Measurements from ENCODE around the gene PEX26.

PEX26 gene

DNA sequence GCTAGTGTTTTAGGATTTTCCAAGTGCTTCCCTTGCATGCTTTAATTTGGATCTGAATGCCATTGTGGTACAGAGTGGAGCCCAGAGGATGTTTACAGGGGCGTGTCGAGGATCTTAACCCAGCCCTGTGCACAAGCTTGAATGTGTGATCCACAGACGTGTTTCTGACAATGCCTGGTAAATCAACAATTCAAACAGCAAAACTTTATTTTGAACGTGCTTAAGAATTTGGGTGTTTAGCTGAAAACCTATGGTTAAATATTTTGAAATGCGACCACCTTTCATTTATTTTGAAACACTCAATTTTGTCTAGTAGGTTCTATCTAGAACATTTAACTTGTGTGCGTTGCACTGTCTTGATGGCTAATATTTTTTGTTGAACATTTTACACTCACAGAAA is 34.6 kb downstream of the PEX26 start:
- Histone ChIP-seq H3K27me3 (ENCODE audit: insufficient read depth, low read length) (peaks cover 42% of the 10 kb centered on the region), H3K9me3 (ENCODE audit: insufficient read depth, low read depth, low read length) (no peaks in the 10 kb centered on the region; the same call in 1 of the 2 replicates), H3K4me3 (ENCODE audit: low read length) (no peak overlapping the region), H3K36me3 (ENCODE audit: insufficient read depth, low read length) (no peaks in the 10 kb centered on the region), H3K27ac (ENCODE audit: low read depth, low read length) (no peak overlapping the region), H3K4me1 (ENCODE audit: insufficient read depth, low read length) (0 out of 2 replicates have a peak, but pooled peaks cover 6% of the 10 kb centered on the region), H3K9ac (ENCODE audit: low read depth, low read length) (no peak overlapping the region)
- WGBS: 83% methylated on average over 5 of the region's 6 CpGs

DNA sequence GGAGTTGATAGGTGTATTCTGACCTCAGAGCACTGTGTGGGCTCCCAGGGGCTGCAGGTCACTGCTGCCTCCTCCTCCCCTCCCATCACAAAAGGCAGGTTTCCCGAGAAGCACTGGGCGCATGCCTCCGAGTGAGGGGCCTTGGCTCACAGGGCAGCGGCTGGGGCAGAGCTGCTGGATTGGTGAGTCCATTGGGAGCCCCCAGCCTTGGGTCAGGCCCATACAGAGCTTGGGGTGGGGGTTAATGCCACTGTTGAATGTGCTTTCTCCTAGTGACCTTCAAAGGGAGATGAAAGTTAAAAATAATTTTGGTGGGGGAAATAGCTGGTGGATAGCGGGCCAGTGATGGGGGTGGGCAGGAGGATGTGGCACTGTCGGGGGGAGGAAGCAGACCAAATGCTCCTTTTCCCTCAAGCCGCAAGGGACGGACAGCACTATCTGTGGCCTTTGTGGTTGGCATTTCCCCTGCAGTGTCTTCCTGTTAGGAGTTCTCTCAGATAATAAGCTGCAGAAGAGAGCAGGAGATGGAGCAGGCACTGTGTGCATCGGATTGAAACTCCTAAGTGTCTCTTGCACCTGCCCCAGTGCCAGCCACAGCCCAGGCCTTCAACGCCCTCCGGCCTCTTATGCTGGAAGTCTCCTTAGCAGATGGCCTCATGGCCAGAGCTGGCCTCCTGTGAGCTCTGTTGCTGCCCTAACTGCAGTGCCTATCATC is 36.0 kb downstream of the PEX26 start:
- Histone ChIP-seq H3K9me3 (ENCODE audit: insufficient read depth, low read depth, low read length) (no peaks in the 10 kb centered on the region), H3K27ac (ENCODE audit: low read depth, low read length) (no peak overlapping the region), H3K36me3 (ENCODE audit: insufficient read depth, low read length) (no peaks in the 10 kb centered on the region), H3K4me1 (ENCODE audit: insufficient read depth, low read length) (0 out of 2 replicates have a peak, but pooled peaks cover 6% of the 10 kb centered on the region), H3K4me3 (ENCODE audit: low read length) (no peak overlapping the region), H3K27me3 (ENCODE audit: insufficient read depth, low read length) (peaks cover 36% of the 10 kb centered on the region), H3K9ac (ENCODE audit: low read depth, low read length) (no peak overlapping the region)
- 89% methylated on average over 11 of the region's 11 CpGs for WGBS

DNA sequence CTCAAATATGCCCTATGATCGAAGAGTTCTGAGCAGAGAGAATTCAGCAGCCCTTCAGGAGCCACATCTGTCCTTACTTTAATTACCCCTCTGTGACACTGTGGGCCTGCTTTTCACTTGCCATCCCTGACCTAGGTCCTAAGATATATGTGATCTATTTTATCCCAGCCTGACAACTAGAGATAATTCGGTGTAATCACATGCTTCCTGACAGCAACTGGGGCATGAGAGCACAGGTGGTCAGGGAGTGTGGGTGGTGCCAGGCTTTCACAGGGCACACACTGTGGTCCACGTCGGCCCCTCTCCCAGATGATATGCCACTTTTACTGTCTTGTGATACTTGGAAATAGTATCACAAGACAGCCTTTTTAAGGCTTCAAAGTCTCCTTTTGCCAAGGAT is 36.7 kb downstream of the PEX26 start:
- Histone ChIP-seq H3K27ac (ENCODE audit: low read depth, low read length) (no peak overlapping the region), H3K4me1 (ENCODE audit: insufficient read depth, low read length) (0 out of 2 replicates have a peak, but pooled peaks cover 6% of the 10 kb centered on the region), H3K27me3 (ENCODE audit: insufficient read depth, low read length) (peaks cover 31% of the 10 kb centered on the region), H3K9ac (ENCODE audit: low read depth, low read length) (no peak overlapping the region), H3K36me3 (ENCODE audit: insufficient read depth, low read length) (no peaks in the 10 kb centered on the region), H3K4me3 (ENCODE audit: low read length) (no peak overlapping the region), H3K9me3 (ENCODE audit: insufficient read depth, low read depth, low read length) (no peaks in the 10 kb centered on the region)
- 93% methylated on average over 4 of the region's 4 CpGs for WGBS

DNA sequence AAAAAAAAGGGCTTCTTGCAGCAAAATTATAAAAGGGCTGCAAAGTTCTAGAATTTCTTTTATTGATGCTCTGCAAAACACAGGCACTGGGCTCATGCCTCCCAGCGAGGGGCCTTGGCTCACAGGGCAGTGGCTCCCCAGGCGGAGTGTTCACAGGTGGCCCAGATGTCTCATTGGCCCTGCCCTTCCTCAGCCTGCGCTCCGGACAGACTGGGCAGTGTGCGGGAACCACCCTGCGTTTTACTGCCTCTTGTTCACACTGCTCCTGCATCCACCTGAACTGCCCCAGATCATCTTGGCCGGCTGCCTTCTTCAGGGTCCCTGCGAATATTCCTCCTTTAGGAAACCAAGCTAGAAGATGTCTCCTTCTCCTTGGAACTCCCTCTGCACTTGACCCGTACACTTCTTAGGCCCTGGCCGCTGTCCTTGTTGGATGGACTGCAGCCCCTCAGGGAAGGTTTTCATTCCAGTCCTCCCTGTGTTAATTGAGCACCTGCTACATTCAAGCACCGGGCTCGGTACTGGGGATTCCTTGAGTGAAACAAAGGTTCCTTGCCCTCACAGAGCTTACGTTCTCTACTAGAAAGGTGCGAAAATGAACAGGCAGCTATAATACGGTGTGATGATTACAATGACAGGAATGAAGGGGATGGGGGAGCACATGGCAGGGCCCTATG is 37.3 kb downstream of the PEX26 start:
- H3K27ac ChIP-seq (ENCODE audit: low read depth, low read length): no peak overlapping the region
- H3K9me3 ChIP-seq (ENCODE audit: insufficient read depth, low read depth, low read length): no peaks in the 10 kb centered on the region
- H3K4me1 ChIP-seq (ENCODE audit: insufficient read depth, low read length): 0 out of 2 replicates have a peak, but pooled peaks cover 6% of the 10 kb centered on the region
- no peak overlapping the region for H3K4me3 ChIP-seq (ENCODE audit: low read length)
- no peak overlapping the region for H3K9ac ChIP-seq (ENCODE audit: low read depth, low read length)
- WGBS: 94% methylated on average over 15 of the region's 15 CpGs
- no peaks in the 10 kb centered on the region for H3K36me3 ChIP-seq (ENCODE audit: insufficient read depth, low read length)
- H3K27me3 ChIP-seq (ENCODE audit: insufficient read depth, low read length): peaks cover 25% of the 10 kb centered on the region

DNA sequence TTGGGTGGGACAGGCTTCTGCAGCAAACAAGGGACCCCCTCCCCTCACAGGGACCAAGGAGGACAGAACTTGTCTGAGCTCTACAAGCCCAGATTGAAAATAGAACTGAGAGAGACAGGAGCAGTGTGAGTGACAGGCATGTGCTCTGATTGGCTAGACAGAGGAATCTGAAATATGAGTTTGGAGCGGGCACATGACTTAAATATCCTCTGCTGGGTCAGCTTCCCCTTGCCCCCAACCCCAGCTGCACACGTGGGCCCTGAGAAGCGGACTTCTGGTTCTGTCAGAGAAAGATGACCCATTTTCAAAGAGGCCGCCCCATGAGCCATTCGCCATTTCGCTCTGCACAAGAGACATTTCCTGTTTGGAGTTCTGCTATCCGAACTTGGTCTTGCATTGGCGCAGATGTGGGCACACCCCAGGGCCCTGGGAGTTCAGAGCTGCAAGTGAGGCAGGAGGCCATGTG is 38.1 kb downstream of the PEX26 start:
- 92% methylated on average over 8 of the region's 8 CpGs for WGBS
- Histone ChIP-seq H3K4me3 (ENCODE audit: low read length) (no peak overlapping the region), H3K9ac (ENCODE audit: low read depth, low read length) (no peak overlapping the region), H3K27me3 (ENCODE audit: insufficient read depth, low read length) (peaks cover 16% of the 10 kb centered on the region), H3K36me3 (ENCODE audit: insufficient read depth, low read length) (no peaks in the 10 kb centered on the region), H3K4me1 (ENCODE audit: insufficient read depth, low read length) (0 out of 2 replicates have a peak, but pooled peaks cover 6% of the 10 kb centered on the region), H3K9me3 (ENCODE audit: insufficient read depth, low read depth, low read length) (no peaks in the 10 kb centered on the region), H3K27ac (ENCODE audit: low read depth, low read length) (no peak overlapping the region)

DNA sequence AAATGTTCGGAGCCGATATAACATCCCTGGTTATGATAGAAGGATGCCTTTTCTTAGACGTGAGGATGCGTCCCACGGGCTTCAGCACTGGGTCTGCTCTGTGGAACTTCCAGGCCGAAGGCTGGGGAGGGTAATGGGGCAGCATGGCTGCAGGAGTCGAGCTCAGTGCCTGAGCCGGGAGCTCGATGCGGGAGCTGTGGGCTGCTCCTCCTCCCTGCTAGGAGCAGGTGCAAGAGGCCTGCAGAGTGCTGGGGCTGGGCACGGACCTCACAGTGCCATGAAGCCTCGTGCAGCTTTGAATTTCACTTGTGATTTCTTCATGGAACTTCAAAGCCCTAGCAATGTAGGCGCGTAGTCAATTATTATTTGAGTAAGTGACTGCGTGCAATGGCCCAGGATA is 38.8 kb downstream of the PEX26 start:
- H3K9me3 ChIP-seq (ENCODE audit: insufficient read depth, low read depth, low read length): no peaks in the 10 kb centered on the region
- H3K9ac ChIP-seq (ENCODE audit: low read depth, low read length): no peak overlapping the region
- H3K36me3 ChIP-seq (ENCODE audit: insufficient read depth, low read length): no peaks in the 10 kb centered on the region
- 92% methylated on average over 15 of the region's 15 CpGs for WGBS
- H3K27ac ChIP-seq (ENCODE audit: low read depth, low read length): no peak overlapping the region
- peaks cover 9% of the 10 kb centered on the region for H3K27me3 ChIP-seq (ENCODE audit: insufficient read depth, low read length)
- 0 out of 2 replicates have a peak, but pooled peaks cover 2% of the 10 kb centered on the region for H3K4me1 ChIP-seq (ENCODE audit: insufficient read depth, low read length)
- no peak overlapping the region for H3K4me3 ChIP-seq (ENCODE audit: low read length)

DNA sequence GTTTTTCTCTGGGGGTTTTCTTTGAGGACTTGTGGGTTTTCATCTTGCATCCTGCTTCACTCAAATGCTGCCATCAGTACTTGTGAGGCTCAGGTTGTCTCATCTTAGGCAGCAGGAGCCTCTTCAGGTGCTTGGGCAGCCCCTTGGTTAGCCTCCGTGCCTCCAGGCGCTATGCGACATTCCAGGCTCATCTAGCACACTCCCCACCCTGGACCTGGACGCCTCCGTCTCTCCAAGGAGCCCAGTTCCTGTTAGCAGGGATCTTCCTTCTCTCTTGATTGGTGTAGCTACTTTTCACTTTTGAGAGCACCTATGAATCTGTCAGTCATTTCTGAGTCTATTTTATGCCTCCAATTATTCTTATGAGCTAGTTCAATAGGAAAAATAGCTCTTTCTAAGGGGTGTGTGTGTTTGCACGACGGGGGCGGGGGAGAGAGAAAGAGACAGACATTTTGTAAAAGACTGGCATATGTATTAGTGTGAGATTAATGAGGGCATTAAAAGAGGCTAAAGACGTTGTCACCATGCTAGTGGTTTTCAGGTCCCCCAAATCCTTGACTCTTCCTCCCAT is 40.6 kb downstream of the PEX26 start:
- H3K36me3 ChIP-seq (ENCODE audit: insufficient read depth, low read length): no peaks in the 10 kb centered on the region
- no peak overlapping the region for H3K9ac ChIP-seq (ENCODE audit: low read depth, low read length)
- no peaks in the 10 kb centered on the region for H3K9me3 ChIP-seq (ENCODE audit: insufficient read depth, low read depth, low read length)
- no peak overlapping the region for H3K4me3 ChIP-seq (ENCODE audit: low read length)
- 0 out of 2 replicates have a peak, but pooled peaks cover 3% of the 10 kb centered on the region for H3K4me1 ChIP-seq (ENCODE audit: insufficient read depth, low read length)
- H3K27me3 ChIP-seq (ENCODE audit: insufficient read depth, low read length): no peaks in the 10 kb centered on the region
- no peak overlapping the region for H3K27ac ChIP-seq (ENCODE audit: low read depth, low read length)
- 90% methylated on average over 9 of the region's 9 CpGs for WGBS

DNA sequence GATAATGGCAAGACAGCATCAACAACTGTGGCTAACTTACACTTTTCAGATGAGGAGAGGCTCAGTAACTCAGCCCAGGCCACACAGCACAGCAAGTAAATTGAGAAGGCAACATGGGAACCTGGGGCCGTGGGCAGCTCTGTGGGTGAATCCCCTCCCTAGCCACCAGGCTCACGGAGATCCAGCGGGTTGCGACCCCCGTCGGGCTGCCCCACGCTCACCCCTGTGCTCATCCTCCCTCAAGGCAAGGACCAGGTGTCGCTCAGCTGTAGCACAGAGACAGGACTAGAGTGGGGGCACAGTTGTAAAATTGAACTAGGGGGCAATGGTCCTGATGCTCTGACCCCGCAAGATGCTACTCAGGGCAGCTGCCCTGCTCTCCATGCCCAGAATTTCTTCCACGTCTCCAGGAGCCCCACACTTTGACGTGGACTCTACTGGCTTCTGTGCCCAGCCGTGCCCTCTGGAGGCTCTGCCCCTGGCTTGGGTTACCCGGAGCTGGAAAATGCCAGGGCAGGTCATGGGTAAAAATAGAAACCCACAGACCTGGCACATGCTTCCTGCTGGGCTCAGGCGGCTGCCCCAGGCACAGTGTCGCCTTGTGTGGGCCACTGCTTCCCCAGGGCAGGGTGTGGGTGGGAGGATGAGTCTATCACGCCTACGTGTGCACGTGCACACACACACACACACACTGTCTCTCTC is 41.8 kb downstream of the PEX26 start:
- Histone ChIP-seq H3K4me1 (ENCODE audit: insufficient read depth, low read length) (0 out of 2 replicates have a peak, but pooled peaks cover 3% of the 10 kb centered on the region), H3K9ac (ENCODE audit: low read depth, low read length) (no peak overlapping the region), H3K27me3 (ENCODE audit: insufficient read depth, low read length) (no peaks in the 10 kb centered on the region), H3K4me3 (ENCODE audit: low read length) (no peak overlapping the region), H3K27ac (ENCODE audit: low read depth, low read length) (no peak overlapping the region), H3K9me3 (ENCODE audit: insufficient read depth, low read depth, low read length) (no peaks in the 10 kb centered on the region), H3K36me3 (ENCODE audit: insufficient read depth, low read length) (no peaks in the 10 kb centered on the region)
- WGBS: 94% methylated on average over 15 of the region's 18 CpGs

DNA sequence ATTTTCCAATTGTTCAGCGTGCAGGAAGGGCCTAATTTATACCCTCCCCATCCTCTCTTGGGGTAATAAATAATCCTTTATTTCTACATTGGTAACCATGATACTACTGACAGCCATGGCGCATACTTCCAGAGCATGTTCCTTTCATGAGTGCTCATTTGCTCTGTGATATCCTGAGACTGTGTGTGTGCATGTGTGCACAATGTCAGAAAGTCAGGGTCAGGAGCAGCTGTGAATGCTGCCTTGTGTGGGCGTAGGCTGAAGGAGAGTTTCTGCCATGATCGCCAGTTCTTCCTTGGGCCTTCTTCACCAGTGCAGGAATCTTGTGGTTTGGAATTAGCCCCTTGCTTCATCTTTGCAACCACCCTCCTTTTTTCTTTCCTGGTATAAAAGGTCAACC is 43.1 kb downstream of the PEX26 start:
- Histone ChIP-seq H3K4me1 (ENCODE audit: insufficient read depth, low read length) (0 out of 2 replicates have a peak, but pooled peaks cover 3% of the 10 kb centered on the region), H3K4me3 (ENCODE audit: low read length) (no peak overlapping the region), H3K27ac (ENCODE audit: low read depth, low read length) (no peak overlapping the region), H3K9me3 (ENCODE audit: insufficient read depth, low read depth, low read length) (no peaks in the 10 kb centered on the region), H3K36me3 (ENCODE audit: insufficient read depth, low read length) (no peaks in the 10 kb centered on the region), H3K9ac (ENCODE audit: low read depth, low read length) (no peak overlapping the region), H3K27me3 (ENCODE audit: insufficient read depth, low read length) (no peaks in the 10 kb centered on the region)
- WGBS: 92% methylated on average over 4 of the region's 4 CpGs

DNA sequence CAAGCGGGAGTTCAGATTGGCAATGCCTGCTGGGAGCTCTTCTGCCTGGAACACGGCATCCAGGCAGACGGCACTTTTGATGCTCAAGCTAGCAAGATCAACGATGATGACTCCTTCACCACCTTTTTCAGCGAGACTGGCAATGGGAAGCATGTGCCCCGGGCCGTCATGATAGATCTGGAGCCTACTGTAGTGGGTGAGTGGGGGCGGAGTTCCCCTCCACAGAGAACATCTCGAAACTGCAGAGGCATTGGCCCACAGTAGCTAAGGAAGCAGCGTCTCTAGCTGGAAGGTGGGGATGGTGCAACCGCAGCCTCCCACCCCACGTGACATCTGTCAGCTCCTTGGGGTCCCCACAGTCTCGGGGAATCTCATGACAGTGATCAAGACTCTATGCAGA is 43.7 kb downstream of the PEX26 start:
- H3K27ac ChIP-seq (ENCODE audit: low read depth, low read length): no peak overlapping the region
- 0 out of 2 replicates have a peak, but pooled peaks cover 3% of the 10 kb centered on the region for H3K4me1 ChIP-seq (ENCODE audit: insufficient read depth, low read length)
- H3K9ac ChIP-seq (ENCODE audit: low read depth, low read length): no peak overlapping the region
- H3K4me3 ChIP-seq (ENCODE audit: low read length): no peak overlapping the region
- H3K27me3 ChIP-seq (ENCODE audit: insufficient read depth, low read length): no peaks in the 10 kb centered on the region
- no peaks in the 10 kb centered on the region for H3K9me3 ChIP-seq (ENCODE audit: insufficient read depth, low read depth, low read length)
- 83% methylated on average over 13 of the region's 13 CpGs for WGBS
- H3K36me3 ChIP-seq (ENCODE audit: insufficient read depth, low read length): no peaks in the 10 kb centered on the region

All from HUES64 (cell line).